CD1c-positive myeloid dendritic cell (primary cell): ENCODE results near the gene NUPR2.
"Not testable (repeated sequence)": the region's sequence is repeated elsewhere in the genome, so short reads cannot be mapped to it uniquely, and the experiment has no call there.

Source experiments
- DNase-seq: peaks from one replicate; pipeline ENCODE4 v3.0.0-alpha.2; 2016; ENCODE audit errors: extremely low spot score

Gene NUPR2

DNA sequence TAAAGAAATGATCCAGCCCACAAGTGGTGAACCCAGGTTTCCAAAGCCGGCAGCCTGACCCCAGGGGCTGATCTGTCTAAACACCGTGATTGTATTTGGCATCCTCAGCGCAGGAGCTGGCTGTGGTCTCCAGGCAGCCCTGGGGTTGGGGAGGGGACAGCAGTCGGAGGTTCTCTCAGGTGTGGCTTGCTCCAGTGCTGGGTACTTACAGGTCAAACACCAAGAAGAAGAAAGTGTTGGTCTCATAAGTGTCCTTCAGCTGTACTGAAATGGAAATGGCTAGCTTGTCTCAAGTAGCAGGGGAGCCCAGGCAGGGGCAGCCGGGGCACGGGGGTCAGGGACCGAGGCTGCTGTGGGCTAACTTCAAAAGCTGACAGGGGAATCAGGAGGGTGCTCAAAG, 29.5 kb downstream of the NUPR2 start:
- DNase-seq = no peak

DNA sequence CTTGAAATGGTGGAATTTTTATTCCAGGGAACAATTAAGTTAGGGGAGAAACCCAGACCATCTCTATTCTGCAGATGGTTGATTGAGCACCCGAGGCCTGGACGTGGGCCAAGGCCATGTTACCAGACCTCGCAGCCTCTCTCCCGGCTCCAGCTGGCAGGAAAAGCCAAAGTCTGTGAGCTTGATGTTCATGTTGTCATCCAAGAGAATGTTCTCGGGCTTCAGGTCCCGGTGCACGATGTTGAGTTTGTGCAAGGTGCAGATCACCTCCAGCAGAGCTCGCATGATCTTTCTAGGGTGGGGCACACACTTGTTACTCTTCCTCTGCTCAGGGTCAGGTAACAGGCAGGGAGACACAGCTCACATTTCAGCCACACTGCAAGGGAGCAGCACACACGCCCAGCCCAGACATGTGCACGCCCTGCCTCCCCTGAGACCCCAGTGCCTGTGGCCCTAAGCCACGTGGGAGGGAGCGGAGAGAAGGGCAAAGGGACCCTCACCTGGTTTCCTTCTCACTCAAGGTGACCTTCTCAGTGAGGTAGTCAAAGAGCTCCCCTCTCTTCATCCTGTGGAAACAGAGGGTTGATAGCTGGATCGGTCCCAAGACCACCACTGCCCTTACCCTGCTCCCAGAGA, 32.9 kb downstream of the NUPR2 start:
- no peak for DNase-seq

DNA sequence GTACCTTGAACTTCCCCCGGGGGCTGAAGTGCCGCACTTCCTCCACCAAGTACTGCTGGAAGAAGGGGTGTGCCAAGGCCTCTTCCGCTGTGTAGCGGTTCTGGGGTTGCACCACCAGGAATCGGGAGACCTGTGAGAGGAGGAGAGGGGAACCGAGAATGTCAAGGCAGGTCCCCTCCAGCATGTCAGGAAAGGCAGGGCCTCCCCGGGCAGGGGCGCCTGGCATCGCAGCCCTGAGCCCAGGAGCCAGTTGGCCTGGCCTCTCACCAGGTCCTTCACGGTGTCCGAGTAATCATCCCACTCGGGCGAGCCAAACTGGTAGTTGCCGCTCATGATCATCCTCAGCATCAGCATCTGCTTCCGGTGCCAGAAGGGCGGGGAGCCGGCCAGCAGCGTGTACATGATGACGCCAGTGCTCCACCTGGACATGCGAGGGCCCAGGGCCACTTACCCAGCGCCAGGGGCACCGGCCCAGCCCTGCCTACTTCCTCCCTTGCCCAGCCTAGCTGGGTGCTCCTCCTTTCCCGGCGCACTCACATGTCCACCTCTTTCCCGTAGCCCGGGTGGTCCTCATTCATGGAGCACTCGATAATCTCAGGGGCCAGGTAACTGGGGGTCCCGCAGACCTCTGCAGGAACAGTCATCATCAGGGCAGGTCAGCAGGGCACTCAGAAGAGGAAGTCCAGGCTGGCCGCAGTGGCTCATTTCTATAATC, 34.4 kb downstream of the NUPR2 start:
- DNase-seq = no peak

DNA sequence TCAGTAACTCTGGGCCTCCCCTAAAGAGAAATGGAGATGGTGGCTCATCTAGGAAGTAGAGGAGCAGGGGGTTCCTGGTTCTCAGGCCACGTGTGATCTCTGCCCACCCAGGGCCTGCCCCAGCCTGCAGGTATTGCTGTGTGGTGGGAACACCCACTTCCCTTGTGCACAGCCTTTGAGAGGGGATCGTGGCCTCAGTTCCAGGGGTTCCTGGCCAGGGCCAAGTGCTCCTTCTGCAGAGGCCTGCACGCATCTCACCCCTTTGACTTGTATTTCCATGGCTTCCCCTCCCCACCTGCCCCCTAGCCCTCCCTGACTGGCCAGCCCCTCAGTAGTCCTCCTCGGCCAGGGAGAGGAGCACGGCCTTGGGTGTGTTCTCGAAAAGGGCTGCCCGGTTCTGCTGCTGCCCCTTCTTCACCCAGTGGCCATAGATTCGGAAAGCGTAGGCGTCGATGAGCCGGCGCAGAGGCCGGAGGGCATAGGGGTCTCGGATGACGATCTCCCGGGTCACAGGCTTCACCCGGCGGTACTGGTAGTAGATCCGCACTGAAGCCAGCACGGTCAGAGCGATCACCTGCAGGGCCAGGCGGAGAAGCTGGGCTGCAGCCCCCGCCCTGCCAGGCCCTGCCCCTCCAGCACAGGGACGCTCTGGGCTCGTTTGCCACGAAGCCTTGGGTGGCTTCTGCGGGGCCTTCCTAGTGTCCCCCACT, 35.3 kb downstream of the NUPR2 start:
- DNase-seq = not testable (repeated sequence)

DNA sequence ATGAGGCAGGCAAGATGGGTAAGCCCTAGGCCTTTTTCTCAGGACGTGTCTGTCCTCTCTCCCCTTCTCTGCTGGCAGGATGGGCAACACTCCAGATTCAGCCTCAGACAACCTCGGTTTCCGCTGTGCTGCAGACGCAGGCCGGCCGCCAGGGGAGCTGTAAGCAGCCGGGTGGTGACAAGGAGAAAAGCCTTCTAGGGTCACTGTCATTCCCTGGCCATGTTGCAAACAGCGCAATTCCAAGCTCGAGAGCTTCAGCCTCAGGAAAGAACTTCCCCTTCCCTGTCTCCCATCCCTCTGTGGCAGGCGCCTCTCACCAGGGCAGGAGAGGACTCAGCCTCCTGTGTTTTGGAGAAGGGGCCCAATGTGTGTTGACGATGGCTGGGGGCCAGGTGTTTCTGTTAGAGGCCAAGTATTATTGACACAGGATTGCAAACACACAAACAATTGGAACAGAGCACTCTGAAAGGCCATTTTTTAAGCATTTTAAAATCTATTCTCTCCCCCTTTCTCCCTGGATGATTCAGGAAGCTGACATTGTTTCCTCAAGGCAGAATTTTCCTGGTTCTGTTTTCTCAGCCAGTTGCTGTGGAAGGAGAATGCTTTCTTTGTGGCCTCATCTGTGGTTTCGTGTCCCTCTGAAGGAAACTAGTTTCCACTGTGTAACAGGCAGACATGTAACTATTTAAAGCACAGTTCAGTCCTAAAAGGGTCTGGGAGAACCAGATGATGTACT, 36.6 kb downstream of the NUPR2 start:
- no peak for DNase-seq

DNA sequence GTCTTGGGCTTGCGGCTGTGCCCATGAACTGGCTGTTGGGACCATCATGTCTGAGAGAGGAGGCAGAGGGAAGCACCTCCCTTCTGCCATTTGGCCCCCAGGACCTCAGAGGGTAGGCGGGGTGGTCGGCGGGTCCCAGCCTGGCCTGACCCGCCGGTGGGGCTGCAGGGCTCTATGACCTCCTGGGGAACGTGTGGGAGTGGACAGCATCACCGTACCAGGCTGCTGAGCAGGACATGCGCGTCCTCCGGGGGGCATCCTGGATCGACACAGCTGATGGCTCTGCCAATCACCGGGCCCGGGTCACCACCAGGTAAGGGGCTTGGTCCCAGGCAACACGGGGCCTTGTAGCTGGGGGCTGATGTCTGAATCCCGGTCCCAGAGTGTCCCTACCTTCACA, 38.0 kb downstream of the NUPR2 start:
- no peak for DNase-seq

DNA sequence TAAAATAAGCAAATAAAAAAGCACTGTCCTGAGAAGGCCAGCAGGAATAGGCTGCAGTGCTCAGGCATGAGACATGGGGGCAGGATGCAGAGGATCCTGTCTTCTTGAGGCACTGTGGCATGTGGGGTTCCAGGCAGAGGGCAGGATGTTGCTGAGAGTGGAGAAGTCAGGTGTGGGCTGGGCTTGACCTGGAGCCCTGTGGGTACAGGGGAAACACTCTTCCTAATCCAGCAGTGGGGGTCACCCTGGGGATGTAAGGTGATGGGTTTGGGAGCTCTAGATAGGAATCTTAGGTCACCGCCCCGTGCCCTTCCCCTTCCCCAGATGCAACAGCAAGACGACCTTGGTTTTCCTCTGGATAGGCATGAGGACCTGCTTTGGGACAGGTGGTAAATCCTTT, 38.5 kb downstream of the NUPR2 start:
- no peak for DNase-seq

DNA sequence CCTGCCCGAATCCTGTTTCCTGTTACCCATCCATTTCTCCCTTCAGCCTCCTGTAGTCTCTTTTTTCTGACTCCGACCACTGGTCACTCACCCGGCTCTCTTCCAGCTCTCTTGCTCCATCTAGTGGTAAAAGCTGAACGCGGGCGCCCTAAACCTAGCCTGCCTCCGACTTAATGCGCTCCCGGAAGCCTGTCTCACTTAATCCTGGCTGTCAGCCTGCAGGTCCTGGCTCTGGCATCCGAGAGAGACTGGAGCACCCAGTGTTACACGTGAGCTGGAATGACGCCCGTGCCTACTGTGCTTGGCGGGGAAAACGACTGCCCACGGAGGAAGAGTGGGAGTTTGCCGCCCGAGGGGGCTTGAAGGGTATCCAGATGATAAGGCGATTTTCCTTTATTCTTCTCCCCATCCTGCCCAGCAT, 41.8 kb downstream of the NUPR2 start:
- DNase-seq = peak; percentile 85

DNA sequence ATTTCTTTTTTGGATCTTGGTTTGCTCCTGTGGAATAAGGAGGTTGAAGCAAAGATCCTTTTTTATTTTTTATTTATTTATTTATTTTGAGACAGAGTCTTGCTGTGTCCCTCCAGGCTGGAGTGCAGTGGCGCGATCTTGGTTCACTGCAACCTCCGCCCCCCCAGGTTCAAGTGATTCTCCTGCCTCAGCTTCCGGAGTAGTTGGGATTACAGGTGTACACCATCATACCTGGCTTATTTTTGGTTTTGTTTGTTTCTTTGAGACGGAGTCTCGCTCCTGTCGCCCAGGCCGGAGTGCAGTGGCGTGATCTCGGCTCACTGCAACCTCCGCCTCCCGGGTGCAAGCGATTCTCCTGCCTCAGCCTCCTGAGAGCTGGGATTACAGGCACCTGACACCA, 49.8 kb downstream of the NUPR2 start:
- DNase-seq = not testable (repeated sequence)
